Bronchial epithelial cell (primary cell): Measurements from ENCODE around the gene CCDC141. TPM values are rescaled to one million over a fixed set of nuclear protein-coding genes. Genes with fewer than 3 reads are reported as not detected.
"Not testable (repeated sequence)": the region's sequence is repeated elsewhere in the genome, so short reads cannot be mapped to it uniquely, and the experiment has no call there.

Experiments
- DNase-seq: peaks from one replicate; pipeline ENCODE4 v3.0.0-alpha.2; 2010; ENCODE audit warnings: low read depth
- FAIRE-seq: peaks from 2 replicates; lab custom pipeline; 2011; peaks lifted over from hg19 to GRCh38; lab: Jason Lieb, UNC
- H3K27me3 ChIP-seq: 2 replicates; pipeline ENCODE4 v1.5.1; 2011; ENCODE audit warnings: low read length; ENCODE audit not compliant: control insufficient read depth, insufficient read depth
- H3K36me3 ChIP-seq: 2 replicates; pipeline ENCODE4 v1.5.1; 2011; ENCODE audit warnings: low read length; ENCODE audit not compliant: control insufficient read depth, insufficient read depth
- H3K4me3 ChIP-seq: 2 replicates; pipeline ENCODE4 v1.5.1; 2011; ENCODE audit warnings: mild to moderate bottlenecking, low read depth, low read length, control low read depth
- total RNA-seq: library from RNA; depleted of rRNA; stranded (reverse); fragments of >200 nt; gene quantifications from 2 replicates; pipeline ENCODE4 v1.2.1, GENCODE V29; 2014
- TF ChIP-seq, protein P1 (sequence below): IDR thresholded peaks from 2 replicates; pipeline ENCODE4 v1.5.1; 2011; ENCODE audit warnings: mild to moderate bottlenecking, moderate library complexity, low read length, control low read depth, inconsistent platforms; ENCODE audit not compliant: insufficient read depth, severe bottlenecking

CCDC141 gene, protein sequence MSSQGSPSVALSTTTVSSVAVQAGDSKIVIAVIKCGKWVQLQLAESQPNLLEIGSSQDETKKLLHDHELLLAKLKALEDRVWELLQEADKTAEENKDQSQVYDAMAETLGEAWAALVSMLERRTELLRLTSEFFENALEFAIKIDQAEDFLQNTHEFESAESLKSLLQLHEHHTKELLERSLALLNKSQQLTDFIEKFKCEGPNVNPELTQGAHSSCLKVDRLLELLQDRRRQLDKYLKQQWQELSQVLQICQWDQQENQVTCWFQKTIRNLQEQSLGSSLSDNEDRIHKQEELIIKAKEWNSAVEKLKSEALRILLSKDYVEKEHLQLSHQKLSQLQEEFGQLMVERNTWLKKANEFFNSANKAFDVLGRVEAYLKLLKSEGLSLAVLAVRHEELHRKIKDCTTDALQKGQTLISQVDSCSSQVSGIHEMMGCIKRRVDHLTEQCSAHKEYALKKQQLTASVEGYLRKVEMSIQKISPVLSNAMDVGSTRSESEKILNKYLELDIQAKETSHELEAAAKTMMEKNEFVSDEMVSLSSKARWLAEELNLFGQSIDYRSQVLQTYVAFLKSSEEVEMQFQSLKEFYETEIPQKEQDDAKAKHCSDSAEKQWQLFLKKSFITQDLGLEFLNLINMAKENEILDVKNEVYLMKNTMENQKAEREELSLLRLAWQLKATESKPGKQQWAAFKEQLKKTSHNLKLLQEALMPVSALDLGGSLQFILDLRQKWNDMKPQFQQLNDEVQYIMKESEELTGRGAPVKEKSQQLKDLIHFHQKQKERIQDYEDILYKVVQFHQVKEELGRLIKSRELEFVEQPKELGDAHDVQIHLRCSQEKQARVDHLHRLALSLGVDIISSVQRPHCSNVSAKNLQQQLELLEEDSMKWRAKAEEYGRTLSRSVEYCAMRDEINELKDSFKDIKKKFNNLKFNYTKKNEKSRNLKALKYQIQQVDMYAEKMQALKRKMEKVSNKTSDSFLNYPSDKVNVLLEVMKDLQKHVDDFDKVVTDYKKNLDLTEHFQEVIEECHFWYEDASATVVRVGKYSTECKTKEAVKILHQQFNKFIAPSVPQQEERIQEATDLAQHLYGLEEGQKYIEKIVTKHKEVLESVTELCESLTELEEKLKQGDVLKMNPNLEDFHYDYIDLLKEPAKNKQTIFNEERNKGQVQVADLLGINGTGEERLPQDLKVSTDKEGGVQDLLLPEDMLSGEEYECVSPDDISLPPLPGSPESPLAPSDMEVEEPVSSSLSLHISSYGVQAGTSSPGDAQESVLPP (N-terminal part only)
- total RNA-seq: not detected in 2 replicates

DNA sequence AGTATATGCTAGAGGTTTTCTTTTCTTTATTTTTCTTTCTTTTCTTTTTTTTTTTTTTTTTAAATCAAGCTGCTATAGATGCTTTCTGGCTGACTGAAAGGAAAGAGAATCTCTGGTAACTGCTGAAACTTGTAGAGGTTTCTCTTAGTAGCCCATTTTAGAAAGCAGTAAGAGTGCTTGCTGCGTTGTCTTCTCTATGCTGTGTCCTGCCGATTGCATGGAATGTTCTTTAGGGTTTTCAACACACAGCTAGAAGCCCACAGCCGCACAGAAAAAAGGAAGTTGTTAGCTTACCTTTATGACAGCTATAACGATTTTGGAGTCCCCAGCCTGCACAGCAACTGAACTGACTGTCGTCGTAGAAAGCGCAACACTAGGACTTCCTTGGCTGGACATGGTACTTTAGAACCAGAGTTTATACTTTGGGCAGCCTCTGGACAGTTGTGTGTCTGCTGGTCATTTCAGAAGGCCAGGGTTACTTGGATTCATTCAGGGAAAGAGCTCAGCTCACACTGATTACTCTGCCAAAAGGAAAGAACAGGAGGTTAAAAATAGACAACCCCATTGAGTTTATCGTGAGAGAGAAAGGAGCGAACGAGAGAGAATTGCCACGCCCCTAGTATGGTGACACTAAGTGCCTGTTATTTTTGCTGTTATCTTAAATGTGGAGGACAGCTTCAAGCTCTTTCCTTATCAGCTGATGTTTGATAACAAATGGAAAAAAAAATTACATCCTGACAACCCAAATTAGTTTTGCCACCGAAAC, at the start of gene CCDC141:
Gene CCDC141, minus strand, starts transcription at position 592 of the 766 bp plus-strand sequence. Its CDS starts 196 bp downstream, at position 396.
- FAIRE-seq (no peak), DNase-seq (no peak)
- Histone ChIP-seq H3K36me3 (no peaks in the 10 kb centered on the region), H3K4me3 (no peak within 1 kb of the TSS), H3K27me3 (no peaks in the 10 kb centered on the region)
- TF ChIP-seq, protein P1, sequence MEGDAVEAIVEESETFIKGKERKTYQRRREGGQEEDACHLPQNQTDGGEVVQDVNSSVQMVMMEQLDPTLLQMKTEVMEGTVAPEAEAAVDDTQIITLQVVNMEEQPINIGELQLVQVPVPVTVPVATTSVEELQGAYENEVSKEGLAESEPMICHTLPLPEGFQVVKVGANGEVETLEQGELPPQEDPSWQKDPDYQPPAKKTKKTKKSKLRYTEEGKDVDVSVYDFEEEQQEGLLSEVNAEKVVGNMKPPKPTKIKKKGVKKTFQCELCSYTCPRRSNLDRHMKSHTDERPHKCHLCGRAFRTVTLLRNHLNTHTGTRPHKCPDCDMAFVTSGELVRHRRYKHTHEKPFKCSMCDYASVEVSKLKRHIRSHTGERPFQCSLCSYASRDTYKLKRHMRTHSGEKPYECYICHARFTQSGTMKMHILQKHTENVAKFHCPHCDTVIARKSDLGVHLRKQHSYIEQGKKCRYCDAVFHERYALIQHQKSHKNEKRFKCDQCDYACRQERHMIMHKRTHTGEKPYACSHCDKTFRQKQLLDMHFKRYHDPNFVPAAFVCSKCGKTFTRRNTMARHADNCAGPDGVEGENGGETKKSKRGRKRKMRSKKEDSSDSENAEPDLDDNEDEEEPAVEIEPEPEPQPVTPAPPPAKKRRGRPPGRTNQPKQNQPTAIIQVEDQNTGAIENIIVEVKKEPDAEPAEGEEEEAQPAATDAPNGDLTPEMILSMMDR: no peak

DNA sequence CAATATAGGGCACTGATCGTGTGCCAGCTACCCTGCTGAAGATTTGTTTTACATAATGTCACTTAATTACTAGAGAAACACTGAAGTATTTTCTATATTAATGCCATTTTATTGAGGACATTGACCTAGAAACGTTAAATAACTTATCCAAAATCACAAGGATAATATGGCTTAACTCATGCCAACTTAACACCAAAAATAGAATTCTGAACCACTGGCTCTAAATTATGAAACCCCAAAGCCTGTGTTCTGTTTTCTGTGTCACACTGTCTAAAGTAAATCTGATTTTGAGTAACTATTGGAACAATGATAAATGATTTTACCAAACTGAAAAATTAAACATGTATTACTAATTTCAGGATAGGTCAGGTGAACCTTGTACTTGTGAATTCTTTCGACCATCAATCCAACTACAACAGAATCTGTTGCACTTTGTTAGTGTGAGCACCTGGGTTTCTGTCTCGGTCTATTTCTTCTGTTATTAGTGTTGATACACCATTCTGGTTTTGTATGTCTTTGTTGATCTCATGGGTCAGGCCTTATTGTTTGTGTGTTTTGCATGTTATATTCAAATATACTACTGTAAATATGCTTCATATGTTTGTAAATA, 48.2 kb upstream of the CCDC141 start:
- Histone ChIP-seq H3K4me3 (no peak overlapping the region), H3K27me3 (no peaks in the 10 kb centered on the region), H3K36me3 (no peaks in the 10 kb centered on the region)
- FAIRE-seq (no peak), DNase-seq (no peak)
- TF ChIP-seq, protein P1: no peak

DNA sequence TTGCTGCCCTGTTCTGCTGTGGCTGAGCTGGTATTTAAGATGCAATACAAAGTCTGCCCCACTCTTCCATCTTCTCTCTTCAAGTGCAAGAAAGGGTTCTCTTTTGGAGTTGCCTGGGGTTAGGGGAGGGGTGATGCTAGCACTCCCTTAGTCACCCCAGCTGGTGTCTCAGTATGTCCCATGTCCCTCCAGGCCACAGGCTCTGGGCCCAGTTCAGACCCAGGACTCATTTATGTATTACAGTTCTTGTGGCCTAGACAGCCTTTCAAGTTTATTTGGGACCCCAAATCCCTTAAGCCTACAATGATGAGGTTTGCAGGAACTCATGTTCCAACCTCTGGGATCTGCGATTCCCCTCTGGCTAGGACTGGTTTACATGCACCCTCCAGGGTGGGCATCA, 47.2 kb upstream of the CCDC141 start:
- FAIRE-seq (no peak), DNase-seq (no peak)
- Histone ChIP-seq H3K4me3 (no peak overlapping the region), H3K36me3 (no peaks in the 10 kb centered on the region), H3K27me3 (no peaks in the 10 kb centered on the region)
- TF ChIP-seq, protein P1: no peak

DNA sequence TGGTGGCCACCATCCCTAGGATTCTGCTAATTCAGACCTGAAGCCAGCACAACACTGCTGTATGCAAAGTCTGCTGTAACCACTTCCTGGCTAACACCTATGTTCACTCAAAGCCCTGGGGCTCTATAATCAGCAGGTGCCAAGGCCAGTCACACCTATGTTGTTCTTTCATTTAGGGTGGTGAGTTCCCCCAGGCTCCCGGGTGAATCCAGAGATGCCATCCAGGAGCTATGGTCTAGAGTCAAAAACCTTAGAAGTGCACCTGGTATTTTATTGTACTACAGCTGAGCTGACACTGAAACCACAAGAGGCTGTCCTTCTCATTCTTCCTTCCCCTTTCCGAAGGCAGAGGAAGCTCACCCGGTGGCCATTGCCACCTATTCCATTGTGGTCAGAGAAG, 46.2 kb upstream of the CCDC141 start:
- Histone ChIP-seq H3K4me3 (no peak overlapping the region), H3K36me3 (no peaks in the 10 kb centered on the region), H3K27me3 (no peaks in the 10 kb centered on the region)
- FAIRE-seq: no peak
- TF ChIP-seq, protein P1: no peak
- DNase-seq: peak; percentile 49

DNA sequence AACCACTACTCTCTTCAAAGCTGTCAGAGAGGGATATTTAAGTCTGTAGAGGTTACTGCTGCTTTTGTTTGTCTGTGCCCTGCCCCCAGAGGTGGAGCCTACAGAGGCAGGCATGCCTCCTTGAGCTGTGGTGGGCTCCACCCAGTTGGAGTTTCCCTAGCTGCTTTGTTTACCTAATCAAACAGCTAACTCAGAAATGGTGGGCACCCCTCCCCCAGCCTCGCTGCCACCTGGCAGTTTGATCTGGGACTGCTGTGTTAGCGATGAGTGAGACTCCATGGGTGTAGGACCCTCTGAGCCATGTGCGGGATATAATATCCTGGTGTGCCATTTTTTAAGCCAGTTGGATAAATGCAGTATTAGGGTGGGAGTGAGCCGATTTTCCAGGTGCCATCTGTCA, 43.0 kb upstream of the CCDC141 start:
- H3K27me3 ChIP-seq, DNase-seq, H3K4me3 ChIP-seq, H3K36me3 ChIP-seq, FAIRE-seq: not testable (repeated sequence)
